22Rv1 (cell line): Measurements from ENCODE around the gene HCAR2.
"Not testable (repeated sequence)": the region's sequence is repeated elsewhere in the genome, so short reads cannot be mapped to it uniquely, and the experiment has no call there.

Experiments
- H3K27ac ChIP-seq: fragments of 450-650 bp; 2 replicates; pipeline ENCODE4 v1.5.1; 2017
- CTCF ChIP-seq: fragments of 450-650 bp; IDR thresholded peaks from 2 replicates; pipeline ENCODE4 v1.5.1; 2017; ENCODE audit warnings: mild to moderate bottlenecking
- ZFX ChIP-seq: fragments of 450-650 bp; IDR thresholded peaks from 2 replicates; pipeline ENCODE4 v1.6.1; 2017; ENCODE audit warnings: antibody characterized with exemption, borderline replicate concordance

Gene HCAR2

GRCh38 chr12:122702890-122703611, at the start of gene HCAR2:
TSS of gene HCAR2 (minus strand) at chr12:122703357. CDS start at chr12:122703283, 74 bp downstream.
- not testable (repeated sequence) for H3K27ac ChIP-seq

GRCh38 chr12:122752464-122753318, 49.5 kb upstream of the HCAR2 start, which contains the start of gene DENR:
TSS of gene DENR (plus strand) at chr12:122752824. CDS start at chr12:122753702, 878 bp downstream.
- TF ChIP-seq ZFX (no peak), CTCF (peak; percentile 88)
- H3K27ac ChIP-seq = peak within 1 kb of the TSS; percentile 98

GRCh38 chr12:122750781-122751515, 47.8 kb upstream of the HCAR2 start:
- peak overlapping the region; percentile 98 for H3K27ac ChIP-seq

GRCh38 chr12:122749569-122750332, 46.6 kb upstream of the HCAR2 start:
- peak overlapping the region; percentile 98 for H3K27ac ChIP-seq
- TF ChIP-seq CTCF (no peak), ZFX (no peak)

- H3K27ac ChIP-seq = no peak overlapping the region
- no peak for TF ChIP-seq CTCF
- TF ChIP-seq ZFX = no peak
Measured at GRCh38 chr12:122747224-122748135, 44.3 kb upstream of the HCAR2 start.

GRCh38 chr12:122743895-122744525, 40.9 kb upstream of the HCAR2 start:
- no peak for TF ChIP-seq ZFX
- TF ChIP-seq CTCF = no peak
- H3K27ac ChIP-seq = no peak overlapping the region

- TF ChIP-seq CTCF (no peak), ZFX (no peak)
- no peak overlapping the region for H3K27ac ChIP-seq
Measured at GRCh38 chr12:122740351-122740750, 37.2 kb upstream of the HCAR2 start.
